NB4 (cell line): ENCODE measurements around the gene EPB41L4A.

Experiments used
- CTCF ChIP-seq: IDR thresholded peaks from one replicate; pipeline ENCODE4 v1.5.1; 2012; ENCODE audit warnings: low read depth, low read length
- MAX ChIP-seq: IDR thresholded peaks from 2 replicates; pipeline ENCODE4 v1.6.1; 2011; ENCODE audit warnings: low read depth, low read length
- MYC ChIP-seq: IDR thresholded peaks from 2 replicates; pipeline ENCODE4 v1.6.1; 2011; ENCODE audit warnings: low read depth, low read length
- POLR2A ChIP-seq: IDR thresholded peaks from 2 replicates; pipeline ENCODE4 v1.6.1; 2011; ENCODE audit warnings: mild to moderate bottlenecking; ENCODE audit not compliant: insufficient read length; ENCODE audit errors: extremely low read depth

GRCh38 chr5:112149727-112150126, 269.4 kb downstream of the EPB41L4A start:
- no peak for TF ChIP-seq CTCF
- TF ChIP-seq MYC: no peak
- no peak for TF ChIP-seq POLR2A
- no peak for TF ChIP-seq MAX
